Activated CD4-positive, CD25-positive, alpha-beta regulatory T cell (primary cell): ENCODE measurements around the gene C4orf50.
A peak's percentile ranks its signal among the peaks of the same experiment; 100 is the strongest.

Experiments
- DNase-seq, 4 experiments: peaks; one replicate each; lab custom pipeline; 2025; lab: John Stamatoyannopoulos, UW

C4orf50 gene

GRCh38 chr4:5890063-5890727, 128.0 kb downstream of the C4orf50 start:
- no peak for DNase-seq

- no peak for DNase-seq
These were observed 129.1 kb downstream of the C4orf50 start for GRCh38 chr4:5889002-5889696.

GRCh38 chr4:5888222-5889001, 129.8 kb downstream of the C4orf50 start:
- DNase-seq: no peak

GRCh38 chr4:5887361-5888221, 130.6 kb downstream of the C4orf50 start:
- DNase-seq: no peak

GRCh38 chr4:5887011-5887360, 131.2 kb downstream of the C4orf50 start:
- no peak for DNase-seq

- no peak for DNase-seq
These were observed 132.5 kb downstream of the C4orf50 start for GRCh38 chr4:5885733-5886132.

GRCh38 chr4:5884796-5885195, 133.4 kb downstream of the C4orf50 start:
- no peak for DNase-seq

- no peak for DNase-seq
These were observed 134.3 kb downstream of the C4orf50 start for GRCh38 chr4:5883916-5884315.

- no peak for DNase-seq
These were observed 135.3 kb downstream of the C4orf50 start for GRCh38 chr4:5882947-5883346.

GRCh38 chr4:5881340-5881739, 136.9 kb downstream of the C4orf50 start:
- no peak for DNase-seq

- no peak for DNase-seq
These were observed 139.9 kb downstream of the C4orf50 start for GRCh38 chr4:5878359-5878758.

GRCh38 chr4:5877392-5877791, 140.8 kb downstream of the C4orf50 start:
- no peak for DNase-seq

- no peak for DNase-seq
These were observed 143.3 kb downstream of the C4orf50 start for GRCh38 chr4:5874811-5875449.

- no peak for DNase-seq
These were observed 147.5 kb downstream of the C4orf50 start for GRCh38 chr4:5870701-5871100.

- DNase-seq: no peak
These were observed 148.1 kb downstream of the C4orf50 start for GRCh38 chr4:5869966-5870619.

GRCh38 chr4:5867866-5868265, 150.4 kb downstream of the C4orf50 start:
- no peak for DNase-seq

- DNase-seq: no peak
These were observed 151.1 kb downstream of the C4orf50 start for GRCh38 chr4:5866841-5867813.

GRCh38 chr4:5865896-5866599, 152.2 kb downstream of the C4orf50 start:
- no peak for DNase-seq

GRCh38 chr4:5863461-5864113, 154.6 kb downstream of the C4orf50 start:
- DNase-seq: peak in 2 of 4 experiments; percentile 4 to 14
